Measurements from ENCODE around the gene CTDP1. TPM values are rescaled to one million over a fixed set of nuclear protein-coding genes. Genes with fewer than 3 reads are reported as not detected.
A peak's percentile ranks its signal among the peaks of the same experiment; 100 is the strongest.

Gene CTDP1
- total RNA-seq, 1 experiment from 2014 or later, result 33.7 TPM

DNA sequence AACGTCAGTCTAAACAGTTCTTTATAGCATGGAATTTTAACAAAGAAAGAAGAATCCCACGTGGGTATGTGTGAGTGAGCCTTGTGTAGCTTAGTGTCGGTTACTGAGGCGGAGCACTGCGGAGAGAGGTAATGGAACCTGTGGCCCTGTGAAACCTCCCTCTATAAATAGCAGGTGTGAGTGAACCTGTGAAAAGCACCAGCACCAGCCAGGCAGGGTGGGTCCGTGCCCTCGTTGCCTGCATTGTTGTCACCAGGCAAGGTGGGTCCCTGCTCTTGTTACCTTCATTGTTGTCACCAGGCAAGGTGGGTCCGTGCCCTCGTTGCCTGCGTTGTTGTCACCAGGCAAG, 4.7 kb downstream of the CTDP1 start:
- H3K27me3 ChIP-seq (ENCODE audit: insufficient read depth, low read length), result no peaks in the 10 kb centered on the region
- H2BK20ac ChIP-seq (ENCODE audit: low read depth, low read length, poor library complexity, severe bottlenecking), result no peak overlapping the region
- peaks cover 5% of the 10 kb centered on the region for H3K23me2 ChIP-seq (ENCODE audit: insufficient read length, low read depth, low read length, poor library complexity, severe bottlenecking)
- H3K4me3 Mint-ChIP-seq, result no peak overlapping the region
- no peak overlapping the region for H2BK120ac ChIP-seq (ENCODE audit: low read depth, low read length, poor library complexity, severe bottlenecking)
- no peak overlapping the region for H4K8ac ChIP-seq (replicated peaks; ENCODE audit: insufficient read length, low read depth, low read length)
- H2BK15ac ChIP-seq (ENCODE audit: low read depth, low read length), result no peak overlapping the region
- H3T11ph ChIP-seq (ENCODE audit: low read length), result no peak overlapping the region
- 0 out of 7 replicates have a peak overlapping the region, but pooled peaks of 1 of the 3 experiments have one; percentile 12 for H3K27ac Mint-ChIP-seq
- H3K4me2 ChIP-seq (ENCODE audit: insufficient read depth, insufficient read length, low read length), result no peak overlapping the region
- no peak overlapping the region for H4K5ac ChIP-seq (ENCODE audit: insufficient read length, low read depth, low read length)
- H3K4me1 Mint-ChIP-seq, result peaks cover 14 to 17% of the 10 kb centered on the region in 2 experiments
- H3K18ac ChIP-seq (ENCODE audit: insufficient read length, low read depth, low read length), result no peak overlapping the region
- H2BK12ac ChIP-seq (ENCODE audit: insufficient read length, low read depth, low read length), result no peak overlapping the region
- no peak for DNase-seq
- no peak overlapping the region for H4K91ac ChIP-seq (ENCODE audit: insufficient read length, low read depth, low read length)
- peaks cover 14% of the 10 kb centered on the region for H3K79me1 ChIP-seq (ENCODE audit: insufficient read depth, low read depth, low read length, poor library complexity, severe bottlenecking)
- H3K14ac ChIP-seq (ENCODE audit: insufficient read depth, low read length), result no peak overlapping the region
- no peak overlapping the region for H3K23ac ChIP-seq (ENCODE audit: insufficient read length, low read depth, low read length)
- no peak overlapping the region for H2AFZ ChIP-seq (ENCODE audit: low read length)
- no peak overlapping the region for H3K56ac ChIP-seq (ENCODE audit: insufficient read length, low read depth, low read length)
- H3K4ac ChIP-seq (ENCODE audit: low read depth, low read length), result no peak overlapping the region
- H4K20me1 ChIP-seq (ENCODE audit: control insufficient read depth, insufficient read depth, insufficient read length), result no peaks in the 10 kb centered on the region
- H2BK5ac ChIP-seq (ENCODE audit: insufficient read length, low read length), result no peak overlapping the region
- H3K9me3 ChIP-seq (ENCODE audit: control insufficient read depth, low read depth, low read length), result no peaks in the 10 kb centered on the region
- peaks cover 0 to 6% (median 5%) of the 10 kb centered on the region in 3 experiments; a peak in 3 of 7 replicates for H3K36me3 Mint-ChIP-seq (ENCODE audit: insufficient read depth in 1 of 3, low read depth in 3 of 3)
- H3K9me3 Mint-ChIP-seq, result no peaks in the 10 kb centered on the region
- no peak overlapping the region for H2AK5ac ChIP-seq (ENCODE audit: insufficient read length, low read length)
- peaks cover 2% of the 10 kb centered on the region; the same call in 1 of the 2 replicates for H3K4me1 ChIP-seq (ENCODE audit: insufficient read depth, low read length)
- TF ChIP-seq, protein P1, sequence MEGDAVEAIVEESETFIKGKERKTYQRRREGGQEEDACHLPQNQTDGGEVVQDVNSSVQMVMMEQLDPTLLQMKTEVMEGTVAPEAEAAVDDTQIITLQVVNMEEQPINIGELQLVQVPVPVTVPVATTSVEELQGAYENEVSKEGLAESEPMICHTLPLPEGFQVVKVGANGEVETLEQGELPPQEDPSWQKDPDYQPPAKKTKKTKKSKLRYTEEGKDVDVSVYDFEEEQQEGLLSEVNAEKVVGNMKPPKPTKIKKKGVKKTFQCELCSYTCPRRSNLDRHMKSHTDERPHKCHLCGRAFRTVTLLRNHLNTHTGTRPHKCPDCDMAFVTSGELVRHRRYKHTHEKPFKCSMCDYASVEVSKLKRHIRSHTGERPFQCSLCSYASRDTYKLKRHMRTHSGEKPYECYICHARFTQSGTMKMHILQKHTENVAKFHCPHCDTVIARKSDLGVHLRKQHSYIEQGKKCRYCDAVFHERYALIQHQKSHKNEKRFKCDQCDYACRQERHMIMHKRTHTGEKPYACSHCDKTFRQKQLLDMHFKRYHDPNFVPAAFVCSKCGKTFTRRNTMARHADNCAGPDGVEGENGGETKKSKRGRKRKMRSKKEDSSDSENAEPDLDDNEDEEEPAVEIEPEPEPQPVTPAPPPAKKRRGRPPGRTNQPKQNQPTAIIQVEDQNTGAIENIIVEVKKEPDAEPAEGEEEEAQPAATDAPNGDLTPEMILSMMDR (conservative IDR thresholded peaks at IDR 0.05), result no peak
- peaks cover 64% of the 10 kb centered on the region; the same call in 1 of the 2 replicates for H3K79me2 ChIP-seq (ENCODE audit: insufficient read depth, low read length)
- H3K27me3 Mint-ChIP-seq (ENCODE audit: low read depth), result no peaks in the 10 kb centered on the region
- no CpG with 5 or more reads among the region's 10 CpGs for WGBS (ENCODE audit: extremely low coverage, insufficient read length, low lambda C conversion rate)
- H3K27ac ChIP-seq (ENCODE audit: insufficient read length, low read depth, low read length), result no peak overlapping the region
- no peak overlapping the region for H3K9ac ChIP-seq (ENCODE audit: extremely low read depth, insufficient read length, low read length)

All from H9 (cell line).